GM12874 (cell line): ENCODE results near the gene PIP4K2B.

Experiments
- CTCF ChIP-seq: IDR thresholded peaks from 2 replicates; pipeline ENCODE4 v1.5.1; 2011; ENCODE audit warnings: low read depth, mild to moderate bottlenecking, control low read depth, low read length, moderate library complexity; ENCODE audit not compliant: insufficient read depth

The PIP4K2B gene

DNA sequence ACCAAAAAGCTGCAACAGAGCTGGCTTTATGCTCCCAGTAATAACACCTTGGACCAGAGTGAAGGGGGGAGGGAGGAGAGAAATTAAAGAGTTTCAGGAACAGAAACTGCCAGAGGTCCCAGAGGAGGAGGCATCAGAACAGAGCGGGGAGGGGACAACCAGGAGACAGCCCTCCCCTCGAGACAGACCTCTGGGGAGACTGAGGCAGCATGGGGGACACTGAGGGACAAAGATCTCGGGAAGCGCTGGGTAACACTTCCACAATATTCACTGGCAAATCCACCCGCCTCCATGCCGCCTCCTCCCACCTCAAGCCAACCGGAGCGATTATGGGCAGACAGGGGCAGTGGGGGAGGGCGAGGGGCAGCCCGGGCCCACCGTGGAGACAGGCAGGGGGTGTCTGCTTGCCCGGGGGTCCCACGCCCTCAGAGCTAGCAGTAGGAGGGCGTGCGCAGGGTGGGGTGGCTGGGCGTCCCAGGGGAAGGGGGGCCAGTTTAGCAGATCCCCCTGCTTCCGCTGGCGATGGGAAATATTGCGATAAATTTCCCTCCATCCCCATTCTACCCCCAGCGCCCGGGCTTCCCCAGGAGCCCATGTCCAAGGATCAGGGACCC, 52.4 kb downstream of the PIP4K2B start:
- no peak for TF ChIP-seq CTCF

DNA sequence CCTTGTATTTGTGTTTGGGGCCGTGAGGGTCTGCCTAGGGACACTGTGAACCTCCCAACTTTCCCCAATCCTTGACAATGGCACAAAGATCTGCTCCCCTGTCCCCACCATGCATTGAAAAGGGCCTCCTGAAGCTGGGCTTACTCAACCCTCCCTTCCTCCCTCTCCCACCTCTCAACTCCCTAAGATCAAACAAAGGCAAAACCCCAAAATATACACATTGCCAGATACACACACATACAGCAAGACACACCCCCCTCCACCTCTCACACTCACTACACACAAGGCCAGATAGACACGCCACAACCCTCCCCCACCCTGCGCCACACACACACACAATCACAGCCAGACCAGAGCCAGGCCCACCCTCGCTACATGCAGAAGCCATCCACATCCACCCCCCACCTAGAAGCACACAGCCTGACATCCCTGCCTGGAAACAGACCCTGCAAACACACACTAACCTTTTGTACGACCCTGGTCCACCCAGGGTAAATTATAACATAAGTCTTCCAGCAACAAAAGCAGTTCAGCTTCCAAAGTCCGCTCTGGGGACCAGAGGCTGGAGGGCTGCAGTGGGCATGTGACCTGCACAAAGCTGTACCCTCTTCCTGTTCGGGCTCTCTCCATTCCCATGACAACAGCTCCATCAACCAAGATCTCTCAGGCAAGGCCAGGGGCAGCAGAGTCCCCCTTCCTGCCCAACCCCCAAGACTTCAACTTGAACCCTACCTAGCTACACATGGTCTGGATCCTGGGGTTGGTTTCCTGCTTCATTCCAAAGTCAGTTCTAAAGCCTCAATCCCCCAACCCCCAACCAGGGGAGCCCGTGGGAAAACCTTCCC, 53.1 kb downstream of the PIP4K2B start:
- TF ChIP-seq CTCF, result no peak

DNA sequence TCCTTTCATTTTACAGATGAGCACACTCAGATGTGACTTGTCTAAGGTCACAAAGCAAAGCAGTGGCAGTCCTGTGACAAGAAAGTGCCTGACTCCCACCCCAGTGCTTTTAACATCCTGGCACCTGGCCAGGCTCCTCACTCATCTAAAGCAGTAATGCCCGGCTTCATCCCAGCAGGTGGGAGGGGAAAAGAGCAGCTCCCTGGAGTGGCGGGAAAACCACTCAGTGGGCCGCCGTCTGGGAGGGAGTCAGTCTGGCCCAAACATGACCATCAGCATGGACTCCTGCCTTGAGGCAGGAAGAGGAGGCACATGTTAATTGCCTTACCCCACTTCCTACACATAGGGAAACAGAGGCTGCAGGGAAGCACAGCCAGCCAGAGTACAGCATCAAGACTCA, 53.8 kb downstream of the PIP4K2B start:
- TF ChIP-seq CTCF, result no peak

DNA sequence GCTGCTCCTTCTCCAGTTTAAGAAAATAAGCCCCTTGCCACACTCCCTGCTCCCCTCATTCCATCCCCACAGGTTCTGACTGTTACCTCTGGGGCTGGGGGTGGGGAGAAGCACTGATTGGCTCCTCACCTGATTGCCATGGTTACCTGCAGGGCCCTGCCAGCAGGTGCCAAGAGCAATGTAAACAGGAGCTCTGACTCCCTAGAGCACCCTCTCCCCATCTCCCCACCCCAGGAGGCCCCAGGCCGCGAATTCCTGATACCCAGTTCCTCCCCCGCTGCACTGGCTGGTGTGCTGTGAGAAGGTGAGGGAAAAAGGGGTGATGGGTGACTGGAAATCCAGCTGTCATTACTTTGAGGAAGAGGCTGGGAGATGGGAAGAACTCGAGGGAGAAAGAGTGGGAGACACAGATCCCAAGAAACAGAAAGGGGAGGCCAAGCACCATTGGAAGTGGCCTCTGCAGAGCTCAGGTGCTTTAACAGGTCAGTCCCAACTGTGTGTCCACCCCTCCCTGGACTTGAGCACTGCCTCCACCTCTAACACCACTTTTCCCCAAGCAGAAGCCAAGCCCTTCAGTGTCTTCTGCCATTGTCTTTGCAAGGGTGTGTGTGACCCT, 55.7 kb downstream of the PIP4K2B start:
- no peak for TF ChIP-seq CTCF

DNA sequence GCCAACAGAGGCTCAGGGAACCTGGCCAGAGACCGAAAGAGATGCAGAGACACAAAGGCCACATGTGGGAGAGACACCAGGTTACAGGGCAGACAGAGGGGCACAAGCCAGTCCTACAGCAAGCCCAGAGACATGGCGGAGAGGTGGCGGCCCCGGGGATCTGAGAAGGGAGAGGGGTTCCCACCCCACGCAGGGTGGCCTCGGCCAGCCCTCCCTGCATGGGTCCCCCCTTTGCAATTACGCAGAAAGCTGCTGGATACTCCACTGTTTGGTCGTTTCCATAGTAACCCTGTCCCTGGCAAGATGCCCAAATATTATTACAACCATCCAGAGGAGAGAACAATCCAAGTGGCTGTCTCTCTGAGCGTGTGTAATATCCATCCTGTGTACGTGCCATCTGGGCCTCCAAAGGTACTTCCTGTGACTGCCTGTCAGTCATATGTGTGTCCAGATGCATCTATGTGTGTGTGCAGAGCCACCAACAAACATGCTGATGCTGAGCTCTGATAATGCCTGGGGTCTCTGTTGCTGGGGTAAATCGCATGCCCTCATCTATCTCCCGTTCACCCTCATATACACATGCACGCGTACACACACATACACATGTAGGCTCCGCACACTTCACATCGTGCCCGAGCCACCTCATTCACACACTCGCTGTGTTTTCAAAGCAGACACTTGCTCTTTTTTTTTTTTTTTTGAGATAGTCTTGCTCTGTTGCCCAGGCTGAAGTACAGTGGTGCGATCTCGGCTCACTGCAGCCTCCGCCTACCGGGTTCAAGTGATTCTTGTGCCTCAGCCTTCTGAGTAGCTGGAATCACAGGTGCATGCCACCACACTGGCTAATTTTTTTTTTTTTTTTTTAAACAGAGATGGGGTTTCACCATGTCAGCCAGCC, 56.7 kb downstream of the PIP4K2B start:
- no peak for TF ChIP-seq CTCF

GRCh38 chr17:38741921-38742410, 57.4 kb downstream of the PIP4K2B start:
- no peak for TF ChIP-seq CTCF
